NCI-H1694 (cell line): ENCODE results near the gene PRKCA.
"Not testable (repeated sequence)": the region's sequence is repeated elsewhere in the genome, so short reads cannot be mapped to it uniquely, and the experiment has no call there.

ENCODE experiments used
- DNase-seq: peaks from one replicate; lab custom pipeline; 2025; lab: John Stamatoyannopoulos, UW

The PRKCA gene

GRCh38 chr17:66353937-66354401 lies 51.6 kb downstream of the PRKCA start:
- DNase-seq: no peak

- no peak for DNase-seq
Measured at GRCh38 chr17:66354472-66354871, 52.1 kb downstream of the PRKCA start.

DNA sequence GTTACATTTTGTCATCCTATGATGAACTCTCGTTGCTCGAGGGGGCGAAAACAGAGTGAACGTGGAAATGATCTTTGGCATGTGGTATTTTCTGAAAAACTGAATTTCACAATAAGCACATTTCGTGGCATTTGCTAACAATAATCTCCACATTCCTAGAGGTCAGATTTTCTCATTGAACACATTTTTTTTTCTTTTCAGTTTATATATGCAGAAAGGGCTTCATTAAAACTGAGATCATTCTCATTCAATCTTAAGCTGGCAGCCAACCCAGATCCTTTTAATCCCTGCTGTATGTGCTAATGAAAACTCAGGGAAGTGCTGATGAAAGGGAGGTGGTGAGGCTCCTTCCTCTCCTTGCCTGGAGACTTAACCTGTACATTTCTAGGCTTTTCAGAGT lies 52.6 kb downstream of the PRKCA start:
- no peak for DNase-seq

DNA sequence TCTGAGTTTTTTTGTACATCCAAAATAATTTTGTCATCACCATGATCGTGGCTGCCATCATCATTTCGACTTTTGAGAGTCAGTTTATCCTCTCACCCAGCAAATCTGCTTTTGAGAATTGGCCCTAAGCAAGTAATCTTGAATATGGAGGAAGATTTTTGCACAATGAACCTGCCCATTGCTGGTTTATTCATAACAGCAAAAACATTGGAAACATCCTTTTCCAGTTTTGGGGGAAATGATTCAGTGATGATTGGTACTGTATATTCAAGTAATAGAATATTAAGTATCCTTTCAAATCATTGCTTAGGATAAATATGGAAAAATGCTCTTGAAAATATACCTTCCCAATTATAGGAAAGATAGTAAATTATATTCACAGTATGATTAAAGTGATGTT lies 53.1 kb downstream of the PRKCA start:
- DNase-seq: no peak

DNA sequence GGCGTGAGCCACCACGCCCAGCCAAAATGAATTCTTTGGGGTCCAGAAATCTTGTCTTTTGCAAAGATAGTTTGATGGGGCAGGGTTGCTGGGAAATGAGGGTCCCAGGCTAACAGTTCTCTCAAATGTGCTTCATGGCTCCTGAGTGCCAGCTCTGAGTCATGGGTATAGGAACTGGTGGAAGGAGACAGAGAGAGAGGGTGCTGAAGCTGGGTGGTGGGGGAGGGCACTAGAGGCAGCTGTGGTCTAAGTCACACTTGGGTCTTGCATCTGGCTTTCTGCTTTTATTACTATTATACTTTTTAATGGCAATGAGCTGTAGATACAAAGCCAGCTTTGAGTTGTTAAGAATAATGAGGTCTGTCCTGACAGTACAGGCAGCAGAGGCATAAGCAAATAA lies 54.6 kb downstream of the PRKCA start:
- no peak for DNase-seq

GRCh38 chr17:66359351-66359750 lies 56.9 kb downstream of the PRKCA start:
- no peak for DNase-seq

DNA sequence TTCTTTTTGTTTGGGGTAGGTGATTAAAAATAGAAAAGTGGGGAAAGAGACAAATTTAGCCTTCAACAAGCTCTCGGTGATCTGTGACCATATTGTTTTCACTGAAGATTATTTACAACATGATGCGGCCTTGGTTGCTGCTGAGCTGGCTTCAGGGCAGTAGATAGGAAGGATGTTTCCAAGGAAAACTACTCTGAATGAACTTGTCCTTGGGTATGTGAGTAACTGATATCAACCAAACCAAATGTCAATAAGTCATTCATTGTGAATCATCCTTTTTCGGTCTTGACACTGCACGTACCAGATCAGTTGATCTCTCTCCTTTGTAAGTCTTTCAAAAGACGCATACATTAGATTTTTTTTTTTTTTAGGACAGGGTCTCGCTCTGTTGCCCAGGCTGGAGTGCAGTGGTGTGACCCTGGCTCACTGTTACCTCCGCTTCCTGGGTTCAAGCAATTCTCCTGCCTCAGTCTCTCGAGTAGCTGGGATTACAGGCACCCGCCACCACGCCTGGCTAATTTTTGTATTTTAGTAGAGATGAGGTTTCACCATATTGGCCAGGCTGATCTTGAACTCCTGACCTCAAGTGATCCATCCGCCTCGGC lies 58.6 kb downstream of the PRKCA start:
- DNase-seq: not testable (repeated sequence)

DNA sequence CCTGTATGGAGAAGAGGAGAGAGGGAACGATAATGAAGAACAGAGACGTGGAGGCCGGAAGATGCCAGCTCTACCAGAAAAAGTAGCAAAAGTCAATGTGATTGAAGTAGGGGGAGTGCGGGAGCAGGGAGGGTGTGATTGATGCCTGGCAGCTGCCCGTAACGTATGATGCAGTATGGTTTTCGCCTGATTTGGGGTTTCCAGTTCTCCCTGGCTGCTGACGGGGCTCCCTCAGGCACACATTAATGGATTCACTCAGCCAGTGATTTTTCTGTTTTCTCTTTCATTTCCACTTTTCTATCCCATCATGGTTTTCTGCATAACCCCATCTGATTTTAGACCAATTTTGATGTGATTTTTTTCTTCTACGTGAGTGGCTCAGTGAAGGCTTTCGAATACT lies 62.1 kb downstream of the PRKCA start:
- DNase-seq: no peak

DNA sequence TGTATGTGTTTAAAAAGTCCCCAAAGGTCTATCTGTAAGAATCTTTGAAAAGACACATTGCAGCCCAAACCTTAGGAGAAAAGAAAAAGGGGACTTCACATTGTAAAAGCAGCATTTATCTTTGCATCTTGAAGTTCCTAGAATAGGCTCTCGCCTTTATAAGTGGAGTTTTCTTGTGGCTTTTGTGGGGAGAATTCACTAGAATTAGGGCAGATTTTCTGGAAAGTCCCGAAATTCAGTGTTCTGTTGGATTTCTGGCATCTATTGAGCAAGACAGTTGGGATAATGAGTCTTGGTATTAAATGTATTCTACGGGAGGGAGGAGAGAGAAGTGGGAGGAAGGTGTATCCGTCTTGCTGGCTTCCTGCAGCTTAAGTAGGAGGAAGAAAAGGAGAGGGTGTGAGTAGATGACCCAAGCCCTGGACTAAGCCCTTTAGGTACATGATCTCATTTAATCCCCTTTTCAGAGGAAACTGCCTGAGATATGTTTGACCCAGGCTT lies 62.6 kb downstream of the PRKCA start:
- DNase-seq: no peak

- no peak for DNase-seq
Measured at GRCh38 chr17:66365903-66366302, 63.5 kb downstream of the PRKCA start.

DNA sequence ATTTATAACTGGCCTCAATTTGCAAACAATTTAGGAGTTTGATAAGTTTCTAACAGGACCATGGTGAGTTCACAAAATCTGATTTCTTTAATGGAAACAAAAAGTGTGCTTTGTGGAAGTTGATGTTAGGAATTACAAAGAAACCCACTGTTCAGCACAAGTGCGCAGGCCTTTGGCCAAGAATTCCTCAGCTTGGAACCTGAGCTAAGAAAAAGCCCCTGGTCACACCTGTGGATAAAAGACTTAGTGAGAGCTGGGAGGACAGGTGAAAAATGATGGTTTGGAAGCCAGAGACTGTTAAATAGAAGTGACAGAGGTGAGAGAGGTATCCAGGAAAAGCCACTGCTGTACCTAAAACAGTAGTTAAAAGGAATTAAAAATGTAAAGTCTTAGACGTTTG lies 64.7 kb downstream of the PRKCA start:
- DNase-seq: no peak

DNA sequence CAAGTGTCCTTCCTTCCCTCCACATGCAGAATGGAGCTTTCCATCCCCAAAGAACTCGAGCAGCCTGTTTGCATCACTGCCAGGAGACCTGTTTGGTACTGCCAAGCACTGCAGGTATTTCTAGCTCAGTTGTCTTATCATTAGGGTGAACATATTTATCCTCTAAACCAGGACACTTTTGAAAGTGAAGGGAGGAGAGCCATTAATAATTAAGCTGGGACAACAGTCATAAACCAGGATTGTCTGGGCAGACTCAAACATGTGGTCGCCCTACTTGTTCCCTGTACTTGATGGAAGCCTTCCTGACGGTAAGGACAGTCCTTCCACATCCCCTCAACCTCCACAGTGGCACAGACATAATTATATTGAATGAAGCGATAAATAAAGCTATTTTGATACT lies 67.4 kb downstream of the PRKCA start:
- DNase-seq: no peak

DNA sequence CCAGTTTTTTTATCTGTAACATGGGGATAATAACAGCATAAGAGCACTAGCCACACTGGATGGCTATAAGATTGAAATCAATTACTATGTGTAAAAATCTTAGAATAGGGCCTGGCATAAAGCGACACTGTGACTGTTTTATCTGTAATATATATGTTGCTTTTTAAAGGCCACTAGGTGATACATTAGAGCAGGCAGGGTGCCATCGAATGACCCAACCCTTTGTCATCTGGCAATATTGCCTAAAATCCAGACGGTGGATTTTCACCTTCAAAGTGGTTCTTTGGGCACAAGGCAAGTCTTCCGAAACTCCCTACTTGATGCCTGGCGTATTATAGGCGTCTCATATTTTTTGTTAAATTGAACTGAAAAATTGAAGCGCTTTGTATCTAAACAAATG lies 69.1 kb downstream of the PRKCA start:
- no peak for DNase-seq

DNA sequence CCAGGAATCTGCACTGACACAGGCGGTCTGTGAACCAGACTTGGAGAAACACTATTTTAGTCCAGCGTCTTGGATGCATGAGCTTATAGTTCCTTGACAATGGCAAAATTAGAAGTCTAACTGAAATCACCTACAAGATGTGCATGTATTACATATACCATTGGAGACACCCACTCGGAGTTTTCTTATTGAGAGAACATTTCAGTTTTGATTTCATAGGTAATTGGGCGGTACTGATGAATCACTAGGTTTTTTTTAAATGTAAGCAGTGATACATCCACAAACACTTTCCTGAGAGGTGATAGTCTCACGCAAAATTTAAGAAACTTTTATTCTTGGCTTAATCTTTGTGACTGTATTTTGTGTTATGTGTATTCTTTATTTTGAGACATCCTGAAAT lies 69.8 kb downstream of the PRKCA start:
- DNase-seq: no peak

GRCh38 chr17:66373079-66373478 lies 70.7 kb downstream of the PRKCA start:
- DNase-seq: no peak

- no peak for DNase-seq
Measured at GRCh38 chr17:66373944-66374817, 71.8 kb downstream of the PRKCA start.

GRCh38 chr17:66375121-66375520 lies 72.7 kb downstream of the PRKCA start:
- DNase-seq: no peak

GRCh38 chr17:66378296-66378695 lies 75.9 kb downstream of the PRKCA start:
- DNase-seq: no peak

DNA sequence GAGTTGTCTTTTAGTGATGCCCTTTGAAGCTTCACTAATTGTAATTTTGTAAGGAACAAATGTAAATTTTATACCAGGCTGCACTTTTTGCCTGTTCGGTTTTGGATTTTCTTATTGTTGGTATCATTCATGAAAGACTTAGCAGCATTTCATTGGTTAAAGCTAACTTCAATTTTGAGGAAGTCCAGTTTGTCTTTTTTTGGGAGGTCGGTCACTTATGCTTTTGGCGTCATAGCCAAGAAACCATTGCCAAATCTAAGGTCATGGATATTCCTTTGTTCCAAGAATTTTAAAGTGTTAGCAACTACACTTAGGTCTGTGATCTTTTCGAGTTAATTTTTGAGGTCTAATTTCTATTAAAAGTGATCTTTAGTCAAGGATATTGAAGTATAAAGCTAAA lies 77.1 kb downstream of the PRKCA start:
- DNase-seq: no peak

DNA sequence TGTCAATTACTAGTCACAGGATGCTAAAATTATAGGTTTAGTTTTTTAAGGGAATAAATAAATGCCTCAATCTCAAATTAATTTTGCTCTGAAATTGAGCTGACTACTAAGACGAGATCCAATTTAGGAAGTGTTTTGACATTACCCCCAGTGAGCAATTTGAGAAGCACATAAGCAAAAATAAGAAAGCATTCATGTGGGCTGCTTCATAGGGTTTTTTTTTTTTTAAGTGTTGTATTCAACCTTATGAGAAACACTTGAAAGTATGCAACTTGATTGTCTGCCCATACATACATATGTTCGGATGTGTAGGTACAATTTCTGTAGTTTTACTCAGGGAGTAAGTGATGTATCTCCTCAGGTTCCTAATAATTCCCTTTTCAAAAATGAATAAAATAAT lies 77.6 kb downstream of the PRKCA start:
- DNase-seq: no peak

DNA sequence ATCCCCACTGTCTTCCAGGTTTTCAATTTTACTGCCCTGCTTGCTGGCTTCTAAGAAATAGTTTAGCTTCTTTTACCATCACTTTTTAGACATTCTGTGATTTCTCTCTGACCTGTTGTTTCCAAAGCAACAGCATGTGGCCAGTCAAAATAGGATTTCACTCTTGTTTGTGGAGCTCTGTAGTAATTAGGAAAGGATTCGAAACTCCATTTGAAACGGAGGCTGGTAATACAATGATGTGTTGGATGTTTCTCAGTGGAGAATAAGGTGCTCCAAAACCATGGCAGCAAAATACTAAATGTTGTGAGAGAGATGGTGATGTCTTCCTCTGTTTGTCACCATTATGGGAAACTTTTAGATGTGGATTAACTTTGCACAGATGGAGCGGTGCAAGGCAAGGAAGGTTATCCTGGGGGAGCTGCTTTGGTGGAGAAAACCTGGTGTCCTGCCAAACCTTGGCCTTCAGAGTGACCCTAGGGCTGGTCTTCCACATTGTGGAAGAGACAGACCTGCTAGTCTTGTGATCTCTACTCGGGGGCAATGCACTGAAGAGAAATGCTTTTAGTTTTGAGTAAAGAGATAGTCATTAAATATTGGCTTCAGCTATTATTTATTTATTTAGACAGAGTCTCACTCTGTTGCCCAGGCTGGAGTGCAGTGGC lies 79.4 kb downstream of the PRKCA start:
- DNase-seq: no peak

GRCh38 chr17:66383333-66383732 lies 80.9 kb downstream of the PRKCA start:
- no peak for DNase-seq
